AG08395 (cell line): Measurements from ENCODE around the gene PIP4K2B.

Source experiments
- DNase-seq: peaks from one replicate; pipeline ENCODE4 v3.0.0; 2012; ENCODE audit warnings: mixed read lengths, low spot score

PIP4K2B gene

GRCh38 chr17:38779965-38780752 is 19.2 kb downstream of the PIP4K2B start:
- DNase-seq = no peak

DNA sequence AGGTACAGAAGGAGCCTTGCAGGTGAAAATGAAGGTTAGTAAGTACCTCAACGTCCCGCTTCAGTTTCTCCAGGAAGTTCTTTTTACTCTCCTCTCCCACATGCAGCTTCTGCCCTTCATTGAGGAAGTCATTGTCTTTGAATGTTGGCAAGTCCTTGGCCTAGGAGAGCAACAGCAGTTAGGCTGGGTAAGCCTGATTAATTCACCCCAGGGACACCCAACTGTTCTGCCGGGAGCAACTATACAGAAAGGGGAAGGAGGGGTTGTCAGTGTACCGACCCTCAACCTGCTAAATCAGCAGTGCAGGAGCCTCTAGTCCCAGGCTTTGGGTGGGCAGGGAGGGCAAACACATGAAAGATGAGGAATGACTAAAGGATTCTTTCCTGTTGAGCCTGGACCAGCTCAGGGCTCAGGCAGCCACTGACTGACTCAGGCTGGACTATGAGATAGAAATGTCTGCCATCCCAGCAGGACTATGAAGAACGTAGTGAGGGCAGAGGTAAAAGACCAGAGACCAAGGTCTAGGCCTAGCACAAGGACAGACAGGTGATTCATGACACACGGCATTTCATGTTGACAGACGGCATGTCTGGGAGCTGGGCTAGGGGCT is 21.6 kb downstream of the PIP4K2B start:
- peak; percentile 28 for DNase-seq

DNA sequence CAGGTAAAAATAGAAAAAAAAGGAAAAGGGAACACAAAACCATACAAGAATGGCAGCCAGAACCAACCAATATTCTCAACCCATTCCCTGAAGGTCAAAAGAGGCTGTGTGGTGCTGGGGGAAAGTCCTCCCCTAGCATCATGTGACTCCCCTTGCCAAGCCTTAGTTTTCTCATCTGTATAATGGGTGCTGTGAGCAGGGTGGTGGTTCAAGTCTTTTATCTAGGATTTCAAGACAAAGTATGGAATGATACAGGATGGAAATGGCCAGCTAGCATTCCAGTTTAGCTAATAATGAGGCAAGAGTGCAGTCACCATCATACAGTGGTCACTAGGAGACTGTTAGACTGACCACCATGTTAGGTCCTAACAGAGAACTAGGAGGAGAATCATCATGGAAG is 26.1 kb downstream of the PIP4K2B start:
- DNase-seq = no peak

- DNase-seq = no peak
Measured at GRCh38 chr17:38768417-38768816, 30.9 kb downstream of the PIP4K2B start.

DNA sequence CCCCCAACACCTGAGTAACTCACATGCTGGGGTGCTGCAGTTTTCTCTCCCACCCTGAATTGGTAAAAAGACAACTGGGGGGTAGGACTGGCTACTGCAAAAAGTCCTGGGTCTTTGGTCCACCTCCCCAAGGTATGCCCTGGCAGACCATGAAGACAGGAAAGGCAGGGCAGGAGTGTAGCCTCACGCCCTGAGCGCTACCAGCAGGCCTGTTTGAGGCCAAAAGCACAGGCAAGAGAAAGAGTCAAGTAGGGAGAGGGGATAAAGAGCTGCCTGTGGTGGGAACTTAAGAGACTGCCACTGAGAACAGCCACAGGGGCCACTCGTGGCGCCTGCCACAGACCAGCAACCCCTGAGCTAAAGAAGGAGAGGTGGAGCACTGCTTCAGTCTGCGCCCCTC is 33.0 kb downstream of the PIP4K2B start:
- DNase-seq = no peak

- DNase-seq = no peak
Measured at GRCh38 chr17:38762231-38762630, 37.1 kb downstream of the PIP4K2B start.

DNA sequence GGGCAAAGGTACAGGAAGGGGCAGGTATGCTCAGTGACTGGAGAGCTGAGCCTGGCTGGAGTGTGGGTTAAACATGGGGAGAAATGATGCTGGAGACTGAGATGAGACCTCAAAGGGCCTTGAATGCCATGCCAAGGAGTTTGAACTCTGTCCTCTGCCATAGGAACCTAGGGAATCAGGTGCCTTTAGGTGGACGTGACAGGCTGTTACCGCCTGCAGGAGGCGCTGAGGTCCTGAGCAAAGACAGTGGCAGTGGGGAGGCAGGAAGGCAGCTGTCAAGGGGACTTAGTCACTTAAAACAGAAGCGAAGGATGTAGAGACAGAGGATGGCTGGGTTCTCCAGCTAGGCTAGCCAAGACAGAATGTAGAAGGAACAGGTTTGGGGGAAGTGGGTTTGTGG is 37.7 kb downstream of the PIP4K2B start:
- DNase-seq = peak; percentile 27

GRCh38 chr17:38753071-38753506 is 46.3 kb downstream of the PIP4K2B start:
- no peak for DNase-seq

GRCh38 chr17:38752308-38753070 is 46.9 kb downstream of the PIP4K2B start, which contains the start of gene PSMB3:
Gene PSMB3, plus strand, starts transcription at chr17:38752741. Its CDS starts 86 bp downstream, at chr17:38752827.
- peak; percentile 99 for DNase-seq

DNA sequence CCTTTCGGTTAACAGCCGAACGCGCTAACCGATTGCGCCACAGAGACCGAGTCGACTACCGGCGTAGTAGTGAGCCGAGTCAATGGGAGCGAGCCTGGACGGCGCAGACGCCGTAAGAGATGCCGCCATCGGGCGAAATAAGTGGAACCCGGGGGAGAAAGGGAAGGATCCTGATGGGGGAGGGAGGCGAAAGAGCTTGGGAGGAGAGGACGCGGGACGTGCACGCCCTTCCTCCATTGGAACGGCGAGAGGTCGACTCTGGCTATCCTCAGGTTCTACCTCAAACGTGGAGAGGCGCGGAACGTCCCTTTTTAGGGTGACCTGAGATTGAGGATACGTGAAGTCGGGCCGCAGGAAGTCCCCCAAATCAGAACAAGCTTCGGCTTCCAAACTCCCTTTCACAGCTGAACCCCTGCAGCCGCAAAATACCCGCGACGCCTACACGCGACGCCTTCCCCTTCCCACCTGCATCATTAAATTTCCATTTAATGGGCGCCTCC is 47.5 kb downstream of the PIP4K2B start:
- peak; percentile 84 for DNase-seq

- DNase-seq = no peak
Measured at GRCh38 chr17:38751144-38751807, 48.1 kb downstream of the PIP4K2B start.

GRCh38 chr17:38750312-38751121 is 48.8 kb downstream of the PIP4K2B start:
- no peak for DNase-seq

DNA sequence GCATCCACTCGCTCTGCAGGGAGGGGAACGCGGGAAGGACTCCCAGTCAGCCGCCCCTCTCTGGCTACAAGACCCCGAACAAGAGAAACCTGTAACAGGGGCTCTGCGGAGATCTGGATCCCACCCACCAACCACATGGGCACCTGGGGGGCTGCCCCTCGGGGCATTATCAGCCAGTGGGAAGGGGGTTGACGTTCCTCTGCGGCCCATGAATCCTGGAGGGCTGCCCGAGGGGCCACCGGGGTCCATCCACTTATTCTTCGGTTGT is 49.4 kb downstream of the PIP4K2B start:
- DNase-seq = no peak

DNA sequence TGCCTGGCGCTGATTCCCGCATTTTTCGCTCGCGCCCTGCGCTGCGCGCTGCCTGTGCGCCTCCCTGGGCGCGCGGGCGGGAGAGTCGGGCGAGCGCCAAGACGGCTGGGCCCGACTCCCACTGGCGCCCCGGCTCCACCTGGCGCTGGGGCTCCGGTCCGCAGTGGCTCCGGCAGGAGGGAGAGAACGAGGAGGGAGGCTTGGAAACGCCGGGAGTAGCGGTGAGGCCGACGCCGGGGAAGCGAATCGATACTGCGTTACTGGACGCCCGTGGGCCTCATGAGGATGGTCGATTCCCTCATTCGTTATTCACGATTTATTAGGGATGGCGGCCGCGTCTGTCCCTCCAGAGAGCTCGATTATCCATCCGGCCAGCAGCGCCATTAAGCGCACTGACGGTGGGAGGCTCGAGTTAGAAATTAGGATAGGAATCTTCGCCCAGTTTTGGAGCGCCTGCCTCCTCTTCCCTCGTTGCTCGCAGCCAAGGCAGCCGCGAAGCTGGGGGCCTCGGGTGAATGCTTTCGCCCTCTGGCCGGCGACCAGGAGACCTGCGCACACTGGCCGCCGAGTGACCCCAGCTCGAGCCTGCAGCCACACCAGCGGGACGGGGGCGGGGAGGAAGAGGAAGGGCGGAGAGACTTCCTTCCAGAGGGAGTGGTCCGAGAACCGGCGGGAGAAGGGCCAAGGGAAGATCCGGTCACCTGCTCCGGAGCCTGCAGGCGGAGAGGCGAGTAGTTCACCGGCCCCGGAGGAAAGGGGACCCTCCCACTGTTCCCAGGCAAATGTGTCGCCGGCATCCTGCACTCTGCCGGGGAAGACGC is 49.9 kb downstream of the PIP4K2B start:
- DNase-seq = peak; percentile 24

DNA sequence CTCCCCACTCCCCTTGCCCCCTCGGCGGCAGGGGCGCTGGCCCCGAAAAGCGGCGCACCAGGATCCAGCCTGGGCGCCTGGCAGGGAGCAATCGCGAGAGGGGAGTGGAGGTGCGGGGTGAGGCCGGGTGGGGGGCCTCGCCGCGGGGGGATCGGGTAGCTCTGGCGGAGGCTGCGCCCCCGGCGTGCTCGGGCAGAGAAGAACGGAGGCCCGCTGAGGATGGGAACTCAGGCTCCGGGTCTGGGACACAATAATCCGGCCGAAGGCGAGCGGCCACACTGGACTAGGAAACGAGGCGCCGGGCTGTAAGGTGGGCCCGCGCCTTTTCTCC is 50.5 kb downstream of the PIP4K2B start:
- DNase-seq = no peak

- DNase-seq = peak; percentile 82
Measured at GRCh38 chr17:38748149-38748891, 51.0 kb downstream of the PIP4K2B start, which contains the start of gene PCGF2. Gene PCGF2, minus strand, starts transcription at chr17:38748336. Its CDS starts 7,934 bp downstream, at chr17:38740402.

GRCh38 chr17:38747463-38748148 is 51.8 kb downstream of the PIP4K2B start:
- peak; percentile 30 for DNase-seq

GRCh38 chr17:38746849-38747462 is 52.4 kb downstream of the PIP4K2B start:
- DNase-seq = no peak
